CD4-positive, alpha-beta T cell (primary cell): ENCODE data around the gene NTNG2. TPM values are rescaled to one million over a fixed set of nuclear protein-coding genes. Genes with fewer than 3 reads are reported as not detected.

Experiments
- ATAC-seq: fragments of 200-7000 bp; cut with Tn5 transposase; one replicate; pipeline ENCODE4 v1.10.0; 2022; ENCODE audit warnings: mild to moderate bottlenecking; ENCODE audit not compliant: poor library complexity
- CTCF ChIA-PET: fragments of 350-600 bp; sonication (Branson Sonifier 250); formaldehyde crosslinking; loops from one replicate; lab custom pipeline; 2021; ENCODE audit warnings: antibody characterized with exemption, inconsistent platforms; lab: Charles Lee
- POLR2A ChIA-PET: fragments of 350-600 bp; sonication (Branson Sonifier 250); formaldehyde crosslinking; loops from one replicate; lab custom pipeline; 2021; ENCODE audit warnings: antibody characterized with exemption, inconsistent platforms; lab: Charles Lee
- DNase-seq, 14 experiments: peaks; one replicate each; pipeline ENCODE4 v3.0.0-alpha.2; 2013 to 2020; ENCODE audit warnings: mixed read lengths in 2 of 14
- H3K27ac ChIP-seq, 2 donors: one replicate each; pipeline versions ENCODE4 v1.5.1 to v1.7.0; 2013; ENCODE audit warnings: low read length in 2 of 2, low read depth in 1 of 2, mild to moderate bottlenecking in 1 of 2
- H3K27me3 ChIP-seq, 2 experiments: 1 replicate in 1 of 2; 2 replicates in 1 of 2; pipeline versions ENCODE4 v1.6.1 to v1.7.0; 2013; ENCODE audit warnings: low read length in 2 of 2, control low read depth in 1 of 2, mild to moderate bottlenecking in 1 of 2, moderate library complexity in 1 of 2; ENCODE audit not compliant: insufficient read depth in 2 of 2, control insufficient read depth in 1 of 2
- H3K36me3 ChIP-seq: one replicate; pipeline ENCODE4 v1.6.1; 2013; ENCODE audit warnings: low read length, control low read depth; ENCODE audit not compliant: insufficient read depth
- H3K4me1 ChIP-seq: one replicate; pipeline ENCODE4 v1.6.1; 2013; ENCODE audit warnings: low read length, control low read depth; ENCODE audit not compliant: insufficient read depth
- H3K4me3 ChIP-seq: one replicate; pipeline ENCODE4 v1.5.1; 2013; ENCODE audit warnings: mild to moderate bottlenecking, low read length, moderate library complexity
- H3K9me3 ChIP-seq, 2 experiments: 1 replicate in 1 of 2; 2 replicates in 1 of 2; pipeline versions ENCODE4 v1.6.1 to v1.7.0; 2013; ENCODE audit warnings: low read length in 2 of 2, mild to moderate bottlenecking in 2 of 2, control low read depth in 1 of 2, moderate library complexity in 1 of 2; ENCODE audit not compliant: control insufficient read depth in 1 of 2, insufficient read depth in 1 of 2
- H3K27ac Mint-ChIP-seq: one replicate; pipeline ENCODE4 v1.8.0; 2020; ENCODE audit warnings: mixed read lengths
- H3K27me3 Mint-ChIP-seq: one replicate; pipeline ENCODE4 v1.8.0; 2021; ENCODE audit warnings: mixed read lengths
- H3K36me3 Mint-ChIP-seq: one replicate; pipeline ENCODE4 v1.8.0; 2021; ENCODE audit warnings: low read depth, mixed read lengths
- H3K4me1 Mint-ChIP-seq: one replicate; pipeline ENCODE4 v1.8.0; 2021; ENCODE audit warnings: low read depth, mixed read lengths
- H3K4me3 Mint-ChIP-seq: one replicate; pipeline ENCODE4 v1.8.0; 2020; ENCODE audit warnings: mild to moderate bottlenecking, mixed read lengths
- H3K9me3 Mint-ChIP-seq: one replicate; pipeline ENCODE4 v1.8.0; 2020; ENCODE audit warnings: mixed read lengths
- CTCF ChIP-seq: fragments of 200-600 bp; IDR thresholded peaks from one replicate; pipeline ENCODE4 v1.8.0; 2022; ENCODE audit warnings: antibody characterized with exemption, mild to moderate bottlenecking
- intact Hi-C, 2 experiments: fragments of 100-400 bp; cut with DNase I in 1 of 2; cut with micrococcal nuclease in 1 of 2; formaldehyde crosslinking; loops; one replicate each; pipeline versions ENCODE4 v1.15.1 to v1.9.0; 2023 to 2025; cut with DNase I, micrococcal nuclease
- total RNA-seq, 174 experiments: library from RNA in 2 of 174; stranded (reverse) in 2 of 174; gene quantifications; one replicate each; pipeline ENCODE4 v1.2.3 and lab custom pipeline; 2021 to 2026

The NTNG2 gene
- total RNA-seq, 2 experiments from 2014 or later, result 2.2 to 2.6 TPM

- H3K27me3 ChIP-seq, result peaks cover 6 to 10% of the 10 kb centered on the region in 2 experiments
These were observed 87.8 kb downstream of the NTNG2 start for GRCh38 chr9:132249690-132250089.

DNA sequence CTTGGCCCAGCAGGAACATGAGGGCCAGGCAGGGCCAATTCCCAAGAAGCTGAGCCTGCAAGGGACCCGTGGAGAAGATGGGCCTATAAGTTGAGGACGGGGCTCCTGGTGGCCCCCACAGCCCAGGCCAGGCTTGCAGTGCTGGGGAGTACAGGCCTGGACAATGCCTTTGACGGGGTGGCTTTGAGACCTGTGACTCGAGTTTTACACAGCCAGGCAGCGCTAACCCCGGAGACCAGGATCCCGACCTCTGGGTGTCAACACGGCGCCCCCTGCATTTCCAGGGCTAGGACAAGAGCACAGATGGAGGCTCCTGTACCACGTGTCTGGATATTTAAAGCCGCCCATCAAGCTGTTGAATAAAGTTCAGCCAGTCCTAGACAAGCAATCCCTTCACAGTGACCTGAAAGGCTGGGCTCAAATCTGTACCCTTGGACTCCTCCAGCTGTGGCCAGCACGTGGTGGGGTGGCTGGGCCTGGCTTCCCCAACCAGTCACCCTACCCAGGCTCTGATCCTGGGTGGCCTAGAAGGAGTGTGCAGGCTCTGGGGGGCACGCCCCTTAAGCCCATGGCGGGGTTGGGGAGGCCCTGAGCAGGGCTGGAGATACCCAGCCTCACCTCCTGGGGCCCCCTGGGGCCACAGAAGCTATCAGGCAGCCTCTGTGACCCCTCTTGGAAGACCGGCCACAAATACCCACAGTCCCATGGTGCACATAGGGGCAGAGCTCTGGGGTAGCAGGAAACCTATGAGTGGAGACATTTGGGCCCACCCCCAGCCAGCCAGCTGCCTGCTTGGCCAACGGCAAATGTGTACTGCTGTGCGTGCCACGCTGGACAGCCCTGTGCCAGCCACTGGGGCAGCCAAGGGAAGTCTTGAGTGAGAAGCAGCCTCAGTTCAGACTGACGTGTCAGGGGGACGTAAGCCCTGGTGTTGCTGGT, 88.7 kb downstream of the NTNG2 start:
- H3K4me1 Mint-ChIP-seq, result no peaks in the 10 kb centered on the region
- ChIA-PET POLR2A (no interaction called here), CTCF (interaction anchor here (0.7 kb wide), 1 partner anchor 18 kb away, joined by 3 read pairs; no protein-coding TSS in a partner anchor)
- H3K9me3 Mint-ChIP-seq, result no peaks in the 10 kb centered on the region
- Histone ChIP-seq H3K9me3 (no peaks in the 10 kb centered on the region), H3K27ac (no peak overlapping the region), H3K36me3 (no peaks in the 10 kb centered on the region), H3K4me1 (peaks cover 3% of the 10 kb centered on the region), H3K4me3 (no peak overlapping the region), H3K27me3 (peaks cover 2 to 10% of the 10 kb centered on the region in 2 experiments)
- no peaks in the 10 kb centered on the region for H3K36me3 Mint-ChIP-seq
- DNase-seq (no peak), ATAC-seq (no peak)
- H3K27ac Mint-ChIP-seq, result no peak overlapping the region
- intact Hi-C loops, result no loop called here
- H3K4me3 Mint-ChIP-seq, result no peak overlapping the region
- no peak for TF ChIP-seq CTCF
- H3K27me3 Mint-ChIP-seq, result peaks cover 4% of the 10 kb centered on the region

More at GRCh38 chr9:132249690-132250089, 87.8 kb downstream of the NTNG2 start:
- no peak overlapping the region for H3K4me3 Mint-ChIP-seq
- no peak for TF ChIP-seq CTCF
- ATAC-seq, result no peak
- intact Hi-C loops, result loop anchor here (10.0 kb wide), 2 partner anchors 105 to 655 kb away; partner anchors contain the start of gene SETX (in 1 of the 2)
- Histone ChIP-seq H3K4me3 (no peak overlapping the region), H3K9me3 (no peaks in the 10 kb centered on the region), H3K36me3 (no peaks in the 10 kb centered on the region), H3K4me1 (peaks cover 3% of the 10 kb centered on the region), H3K27ac (no peak overlapping the region)
- ChIA-PET CTCF (interaction anchor here (0.7 kb wide), 1 partner anchor 19 kb away, joined by 3 read pairs; no protein-coding TSS in a partner anchor), POLR2A (no interaction called here)
- peaks cover 4% of the 10 kb centered on the region for H3K27me3 Mint-ChIP-seq
- H3K27ac Mint-ChIP-seq, result no peak overlapping the region
- H3K36me3 Mint-ChIP-seq, result no peaks in the 10 kb centered on the region
- no peaks in the 10 kb centered on the region for H3K9me3 Mint-ChIP-seq
- no peaks in the 10 kb centered on the region for H3K4me1 Mint-ChIP-seq
- DNase-seq, result no peak

- no peaks in the 10 kb centered on the region for H3K27me3 Mint-ChIP-seq
- intact Hi-C loops, result no loop called here
- no peak overlapping the region for H3K27ac ChIP-seq
These were observed 99.0 kb downstream of the NTNG2 start for GRCh38 chr9:132260846-132261245.

More at GRCh38 chr9:132260846-132261245, 99.0 kb downstream of the NTNG2 start:
- Histone ChIP-seq H3K4me1 (peaks cover 12% of the 10 kb centered on the region), H3K9me3 (no peaks in the 10 kb centered on the region), H3K27me3 (no peaks in the 10 kb centered on the region), H3K4me3 (no peak overlapping the region), H3K36me3 (peaks cover 40% of the 10 kb centered on the region)
- no peak overlapping the region for H3K4me3 Mint-ChIP-seq
- DNase-seq (no peak), ATAC-seq (no peak)
- no peak overlapping the region for H3K27ac Mint-ChIP-seq
- ChIA-PET CTCF (interaction anchor here (1.9 kb wide), 1 partner anchor 25 kb away, joined by 6 read pairs; no protein-coding TSS in a partner anchor), POLR2A (no interaction called here)
- H3K36me3 Mint-ChIP-seq, result peaks cover 40% of the 10 kb centered on the region
- TF ChIP-seq CTCF, result no peak
- H3K4me1 Mint-ChIP-seq, result peaks cover 9% of the 10 kb centered on the region
- H3K9me3 Mint-ChIP-seq, result no peaks in the 10 kb centered on the region
